IMR-90 (cell line): Measurements from ENCODE around the gene LOXL3. TPM values are rescaled to one million over a fixed set of nuclear protein-coding genes. Genes with fewer than 3 reads are reported as not detected.

Experiments used
- ATAC-seq: fragments of 200-7000 bp; cut with Tn5 transposase; 2 replicates; pipeline ENCODE4 v1.9.1; 2020; ENCODE audit warnings: low read depth, mild to moderate bottlenecking, moderate library complexity
- BruUV-seq: library from RNA; stranded (reverse); fragments of 400-500 nt; replicated peaks from 2 replicates; lab custom pipeline; 2021; lab: Mats Ljungman, UMichigan
- CTCF ChIA-PET: fragments of 300-600 bp; formaldehyde crosslinking; extraction: SDS; loops from one replicate; lab custom pipeline; 2021; ENCODE audit warnings: antibody characterized with exemption; lab: Yijun Ruan, JAX
- POLR2A ChIA-PET: fragments of 300-600 bp; sonication (Branson Sonifier 250); formaldehyde crosslinking; loops from one replicate; lab custom pipeline; 2022; ENCODE audit warnings: antibody characterized with exemption; ENCODE audit not compliant: unreplicated experiment; lab: Charles Lee
- DNase-seq: peaks from one replicate; pipeline ENCODE4 v3.0.0; 2013
- H2AFZ ChIP-seq: replicated peaks from 2 replicates; pipeline ENCODE3; 2013; ENCODE audit warnings: low read length, mild to moderate bottlenecking; ENCODE audit not compliant: poor library complexity
- H2AK5ac ChIP-seq: 2 replicates; pipeline ENCODE4 v1.6.1; 2013; ENCODE audit warnings: low read depth, low read length, inconsistent platforms
- H2AK9ac ChIP-seq: replicated peaks from 2 replicates; pipeline ENCODE3; 2013; ENCODE audit warnings: mild to moderate bottlenecking, low read depth, low read length, moderate library complexity; ENCODE audit not compliant: poor library complexity
- H2BK120ac ChIP-seq: 2 replicates; pipeline ENCODE4 v1.6.1; 2013; ENCODE audit warnings: low read depth, low read length, inconsistent platforms
- H2BK15ac ChIP-seq: 3 replicates; pipeline ENCODE4 v1.6.1; 2013; ENCODE audit warnings: low read depth, low read length, inconsistent platforms
- H2BK20ac ChIP-seq: 2 replicates; pipeline ENCODE4 v1.6.1; 2013; ENCODE audit warnings: low read depth, mild to moderate bottlenecking, inconsistent platforms, low read length, moderate library complexity
- H2BK5ac ChIP-seq: 2 replicates; pipeline ENCODE4 v1.6.1; 2013; ENCODE audit warnings: mild to moderate bottlenecking, low read depth, low read length, inconsistent platforms; ENCODE audit not compliant: poor library complexity, severe bottlenecking
- H3K14ac ChIP-seq: replicated peaks from 2 replicates; pipeline ENCODE4 v1.6.1; 2013; ENCODE audit warnings: low read depth, low read length, inconsistent platforms
- H3K18ac ChIP-seq: 2 replicates; pipeline ENCODE4 v1.6.1; 2013; ENCODE audit warnings: low read depth, low read length, control low read depth
- H3K23ac ChIP-seq: 2 replicates; pipeline ENCODE4 v1.6.1; 2013; ENCODE audit warnings: low read depth, low read length, inconsistent platforms
- H3K27ac ChIP-seq: 2 replicates; pipeline ENCODE4 v1.5.1; 2013; ENCODE audit warnings: mild to moderate bottlenecking, control low read depth, low read length; ENCODE audit not compliant: insufficient read depth
- H3K27me3 ChIP-seq: 2 replicates; pipeline ENCODE4 v1.6.1; 2013; ENCODE audit warnings: low read length; ENCODE audit not compliant: control insufficient read depth, insufficient read depth
- H3K36me3 ChIP-seq: 2 replicates; pipeline ENCODE4 v1.6.1; 2013; ENCODE audit warnings: low read length, mixed read lengths; ENCODE audit not compliant: control insufficient read depth, insufficient read depth
- H3K4ac ChIP-seq: 2 replicates; pipeline ENCODE4 v1.6.1; 2013; ENCODE audit warnings: low read depth, low read length, inconsistent platforms
- H3K4me1 ChIP-seq: 2 replicates; pipeline ENCODE4 v1.6.1; 2013; ENCODE audit warnings: low read length, mixed read lengths; ENCODE audit not compliant: control insufficient read depth, insufficient read depth
- H3K4me2 ChIP-seq: 2 replicates; pipeline ENCODE4 v1.6.1; 2013; ENCODE audit warnings: low read depth, mild to moderate bottlenecking, control low read depth, low read length, moderate library complexity
- H3K4me3 ChIP-seq: 2 replicates; pipeline ENCODE4 v1.5.1; 2013; ENCODE audit warnings: low read depth, mild to moderate bottlenecking, control low read depth, low read length, moderate library complexity; ENCODE audit not compliant: insufficient read depth
- H3K56ac ChIP-seq: 2 replicates; pipeline ENCODE4 v1.6.1; 2013; ENCODE audit warnings: low read length, inconsistent platforms; ENCODE audit not compliant: insufficient read depth; ENCODE audit errors: extremely low read depth
- H3K79me1 ChIP-seq, 2 experiments: 2 replicates each; pipeline ENCODE4 v1.6.1; 2013; ENCODE audit warnings: low read length in 2 of 2, inconsistent platforms in 1 of 2, low read depth in 1 of 2
- H3K9ac ChIP-seq: 2 replicates; pipeline ENCODE4 v1.6.1; 2013; ENCODE audit warnings: low read depth, low read length, control low read depth
- H3K9me1 ChIP-seq: 2 replicates; pipeline ENCODE4 v1.6.1; 2013; ENCODE audit warnings: low read length, inconsistent platforms; ENCODE audit not compliant: insufficient read depth
- H3K9me3 ChIP-seq: 2 replicates; pipeline ENCODE4 v1.6.1; 2013; ENCODE audit warnings: low read length; ENCODE audit not compliant: control insufficient read depth, insufficient read depth
- H4K20me1 ChIP-seq: 2 replicates; pipeline ENCODE4 v1.6.1; 2013; ENCODE audit warnings: low read length, inconsistent platforms; ENCODE audit not compliant: insufficient read depth
- H4K5ac ChIP-seq: 2 replicates; pipeline ENCODE4 v1.6.1; 2013; ENCODE audit warnings: mild to moderate bottlenecking, low read depth, low read length, control low read depth
- H4K8ac ChIP-seq, 2 experiments: 2 replicates each; pipeline ENCODE4 v1.6.1; 2013; ENCODE audit warnings: low read depth in 2 of 2, low read length in 2 of 2, control low read depth in 1 of 2, inconsistent platforms in 1 of 2
- H4K91ac ChIP-seq: 2 replicates; pipeline ENCODE4 v1.6.1; 2013; ENCODE audit warnings: low read depth, low read length, inconsistent platforms; ENCODE audit not compliant: insufficient read depth
- CEBPB ChIP-seq: IDR thresholded peaks from 2 replicates; pipeline ENCODE4 v1.6.1; 2012; ENCODE audit warnings: low read depth, low read length, improper control_type of control experiment
- CHD1 ChIP-seq: IDR thresholded peaks from 2 replicates; pipeline ENCODE4 v1.6.1; 2012; ENCODE audit warnings: low read depth, low read length, improper control_type of control experiment
- CTCF ChIP-seq: conservative IDR thresholded peaks from 2 replicates; pipeline ENCODE4 v1.5.1; 2012; ENCODE audit warnings: mild to moderate bottlenecking, low read depth, low read length, improper control_type of control experiment
- ELK1 ChIP-seq: fragments of 150-350 bp; IDR thresholded peaks from 2 replicates; pipeline ENCODE4 v1.6.1; 2016; ENCODE audit warnings: low read depth, mild to moderate bottlenecking, low read length, moderate library complexity, borderline replicate concordance
- FOS ChIP-seq: fragments of 150-350 bp; IDR thresholded peaks from 2 replicates; pipeline ENCODE4 v1.6.1; 2016; ENCODE audit warnings: low read depth, low read length
- MAZ ChIP-seq: IDR thresholded peaks from 2 replicates; pipeline ENCODE4 v1.6.1; 2012; ENCODE audit warnings: low read depth, mild to moderate bottlenecking, low read length, improper control_type of control experiment, moderate library complexity, borderline replicate concordance
- MXI1 ChIP-seq: IDR thresholded peaks from 2 replicates; pipeline ENCODE4 v1.6.1; 2012; ENCODE audit warnings: low read depth, mild to moderate bottlenecking, low read length, moderate library complexity, borderline replicate concordance
- POLR2A ChIP-seq: IDR thresholded peaks from 2 replicates; pipeline ENCODE4 v1.6.1; 2012; ENCODE audit warnings: mild to moderate bottlenecking, low read depth, low read length
- RAD21 ChIP-seq: IDR thresholded peaks from 2 replicates; pipeline ENCODE4 v1.6.1; 2012; ENCODE audit warnings: low read length, improper control_type of control experiment
- RCOR1 ChIP-seq: IDR thresholded peaks from 2 replicates; pipeline ENCODE4 v1.6.1; 2012; ENCODE audit warnings: mild to moderate bottlenecking, low read length, improper control_type of control experiment; ENCODE audit not compliant: insufficient replicate concordance
- SMC3 ChIP-seq: fragments of 150-350 bp; IDR thresholded peaks from 2 replicates; pipeline ENCODE4 v1.6.1; 2016; ENCODE audit warnings: low read depth, mild to moderate bottlenecking, antibody characterized with exemption, low read length, moderate library complexity
- USF2 ChIP-seq: fragments of 150-350 bp; IDR thresholded peaks from 2 replicates; pipeline ENCODE4 v1.6.1; 2017; ENCODE audit warnings: mild to moderate bottlenecking, antibody characterized with exemption, low read length, low read depth
- dilution Hi-C: fragments of 300-500 bp; cut with HindIII; formaldehyde crosslinking; loops from one replicate; pipeline ENCODE4 v1.14.3; 2018; ENCODE audit warnings: low sequenced_read_pairs; ENCODE audit not compliant: unreplicated experiment
- in situ Hi-C: fragments of 300-500 bp; cut with MboI; formaldehyde crosslinking; loops from 3 replicates; pipeline ENCODE4 v1.14.3; 2019; ENCODE audit warnings: low sequenced_read_pairs, inconsistent platforms, mixed read lengths
- intact Hi-C: fragments of 100-400 bp; cut with micrococcal nuclease; formaldehyde crosslinking; loops from 2 replicates; pipeline ENCODE4 v1.10.0; 2022
- polyA plus RNA-seq, 3 experiments: library from polyadenylated mRNA; depleted of rRNA; stranded (reverse); fragments of >200 nt; gene quantifications; 2 replicates each; pipeline ENCODE4 v1.2.3, GENCODE V29; 2012; ENCODE audit warnings: low replicate concordance in 1 of 3
- total RNA-seq: library from RNA; depleted of rRNA; stranded (reverse); fragments of >200 nt; gene quantifications from 2 replicates; pipeline ENCODE4 v1.2.3, GENCODE V29; 2012

The LOXL3 gene
- total and polyA plus RNA-seq, 2 of the 4 experiments (the other 2 are of a cell fraction) = 17.9 to 23.4 TPM

GRCh38 chr2:74551942-74552913 lies 1.5 kb downstream of the LOXL3 start (continued):
- TF ChIP-seq MAZ = no peak
- TF ChIP-seq CEBPB = no peak
- no peak for TF ChIP-seq SMC3

GRCh38 chr2:74551530-74551929 lies 2.2 kb downstream of the LOXL3 start:
- H3K56ac ChIP-seq = no peak overlapping the region
- no peak overlapping the region for H4K8ac ChIP-seq
- ChIA-PET CTCF (no interaction called here), POLR2A (interaction anchor here (0.7 kb wide), 1 partner anchor 28 kb away, joined by 7 read pairs; no protein-coding TSS in a partner anchor)
- no peak overlapping the region for H3K18ac ChIP-seq
- no peak overlapping the region for H3K14ac ChIP-seq
- no peak overlapping the region for H2BK15ac ChIP-seq
- dilution Hi-C loops (no loop called here), intact Hi-C loops (no loop called here), in situ Hi-C loops (no loop called here)
- no peak overlapping the region for H3K27ac ChIP-seq
- H4K20me1 ChIP-seq = no peaks in the 10 kb centered on the region; the same call in 1 of the 2 replicates
- H3K4me1 ChIP-seq = peaks cover 24% of the 10 kb centered on the region
- H3K23ac ChIP-seq = no peak overlapping the region; the same call in 1 of the 2 replicates
- peaks cover 13% of the 10 kb centered on the region; the same call in 1 of the 2 replicates for H3K9me1 ChIP-seq
- no peak for DNase-seq
- no peak overlapping the region for H3K4me3 ChIP-seq
- H3K27me3 ChIP-seq = no peaks in the 10 kb centered on the region
- no peak overlapping the region for H2BK20ac ChIP-seq
- no peaks in the 10 kb centered on the region for H3K9me3 ChIP-seq
- no peak overlapping the region for H2AK5ac ChIP-seq
- H3K4me2 ChIP-seq = no peak overlapping the region
- H3K36me3 ChIP-seq = peaks cover 18% of the 10 kb centered on the region
- no peak overlapping the region for H3K9ac ChIP-seq
- H2AK9ac ChIP-seq = no peak overlapping the region
- peaks cover 20 to 68% of the 10 kb centered on the region in 2 experiments for H3K79me1 ChIP-seq
- no peak overlapping the region for H4K5ac ChIP-seq
- no peak for ATAC-seq
- H4K91ac ChIP-seq = no peak overlapping the region
- H3K4ac ChIP-seq = no peak overlapping the region
- no peak overlapping the region for H2BK5ac ChIP-seq
- no peak overlapping the region for H2BK120ac ChIP-seq
- H2AFZ ChIP-seq = no peak overlapping the region
- BruUV-seq = no TSS peak
- TF ChIP-seq ELK1 = no peak
- no peak for TF ChIP-seq CHD1
- TF ChIP-seq POLR2A = no peak
- TF ChIP-seq RAD21 = no peak
- no peak for TF ChIP-seq USF2
- TF ChIP-seq RCOR1 = no peak
- TF ChIP-seq MXI1 = no peak
- TF ChIP-seq CTCF = no peak
- no peak for TF ChIP-seq CEBPB
- no peak for TF ChIP-seq FOS
- no peak for TF ChIP-seq SMC3
